Hematopoietic multipotent progenitor cell treated with erythropoietin and hydrocortisone succinate and interleukin-3 and kit ligand, for 4 days (in vitro differentiated cells): Measurements from ENCODE around the gene PRAF2.

ENCODE experiments used
- DNase-seq: peaks from one replicate; pipeline ENCODE4 v3.0.0-alpha.2; 2015

Gene PRAF2

GRCh38 chrX:49041744-49042580, 31.8 kb downstream of the PRAF2 start:
- DNase-seq: peak; percentile 32

DNA sequence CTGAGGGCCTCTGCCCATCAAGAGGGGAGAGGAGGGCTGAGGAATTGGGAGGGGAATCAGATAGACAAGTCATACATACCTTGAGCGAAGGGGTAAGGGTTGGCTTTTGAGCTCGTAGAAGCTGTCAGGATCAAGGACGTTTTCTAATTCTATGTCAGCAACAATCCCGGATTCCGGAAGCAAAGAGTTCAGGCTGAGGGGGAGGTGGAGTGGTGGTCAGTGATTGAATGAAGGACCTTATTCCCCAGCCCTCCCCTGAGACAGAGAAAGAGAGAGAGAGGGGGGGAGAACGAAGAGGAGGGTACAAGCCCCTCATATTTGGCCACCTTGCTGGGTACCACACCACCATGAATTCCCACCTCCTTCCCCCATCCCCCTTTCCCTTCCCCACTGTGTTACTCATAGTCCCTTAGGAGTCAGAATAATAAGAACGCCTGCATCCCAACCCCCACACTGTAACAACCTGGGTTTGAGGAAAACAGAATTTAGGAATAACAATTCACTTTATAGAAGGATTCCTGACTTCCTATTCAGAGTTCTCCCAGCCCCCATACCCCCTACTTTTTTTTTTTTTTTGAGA, 33.3 kb downstream of the PRAF2 start:
- no peak for DNase-seq

DNA sequence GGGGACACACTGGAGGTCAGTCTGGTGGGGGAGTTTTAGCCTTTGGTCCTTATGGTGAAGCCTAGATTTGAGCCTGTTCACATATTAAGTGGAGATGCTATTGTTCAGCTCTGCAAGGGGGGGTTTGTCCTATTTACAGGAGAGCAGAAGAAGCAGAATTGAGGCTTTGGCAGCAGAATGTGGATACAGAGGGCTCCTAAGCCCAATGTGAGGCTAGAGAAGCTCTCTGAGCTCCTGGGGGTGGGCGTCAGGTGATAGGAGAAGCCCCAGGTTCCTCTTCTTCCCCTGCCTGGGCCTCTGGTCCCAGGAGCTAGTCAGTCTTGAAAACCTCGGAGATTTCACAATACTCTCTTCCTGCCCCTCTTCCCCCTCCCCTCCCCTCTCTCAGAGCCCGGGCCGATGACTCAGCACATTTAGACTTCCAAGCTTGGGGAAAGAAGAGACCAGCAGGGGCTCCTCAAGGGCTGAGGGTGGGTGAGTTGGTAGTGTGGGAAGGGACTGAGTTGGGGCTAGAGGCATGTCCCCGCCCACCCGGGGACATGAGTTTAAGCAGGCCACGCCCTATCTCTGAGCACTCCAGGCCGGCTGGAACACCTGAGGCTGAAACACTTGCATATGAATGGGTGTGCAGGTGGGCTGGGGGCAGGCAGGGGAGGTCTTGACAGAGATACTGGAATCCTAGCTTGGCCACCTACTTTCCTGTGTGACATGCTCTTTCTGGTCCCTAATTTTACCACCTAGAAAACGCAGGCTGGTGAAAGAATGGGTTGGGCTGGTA, 34.0 kb downstream of the PRAF2 start:
- DNase-seq: peak; percentile 94

DNA sequence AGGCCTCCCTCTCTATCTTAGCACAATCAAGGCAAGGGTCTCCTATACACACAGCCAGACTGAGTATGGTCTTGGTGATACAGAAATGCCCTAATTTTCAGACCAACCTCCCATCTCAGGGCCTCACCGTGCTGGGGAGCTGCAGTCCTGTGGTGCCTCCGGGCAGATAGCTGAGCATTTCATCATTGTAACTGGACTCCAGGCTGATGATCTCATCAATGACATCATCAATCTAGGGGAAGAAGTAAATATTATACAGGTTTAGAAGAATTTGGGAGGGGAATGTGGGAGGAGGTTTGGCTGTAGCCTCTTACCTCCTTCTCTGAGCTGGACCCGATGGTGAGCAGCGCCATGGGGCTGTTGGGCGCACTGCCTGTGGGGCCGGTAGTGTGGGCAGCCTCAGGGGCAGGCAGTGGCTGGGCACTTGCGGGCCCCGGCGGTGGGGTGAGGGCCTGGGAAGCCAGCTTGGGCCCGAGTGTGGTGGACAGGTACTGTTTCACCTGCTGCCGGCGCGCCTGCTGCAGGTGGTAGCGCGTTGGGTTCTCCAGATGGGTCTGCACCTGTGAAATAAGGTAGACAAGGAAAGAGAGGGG, 35.8 kb downstream of the PRAF2 start:
- no peak for DNase-seq

- DNase-seq: no peak
These were observed 43.5 kb downstream of the PRAF2 start for GRCh38 chrX:49030283-49030682.

- no peak for DNase-seq
These were observed 43.9 kb downstream of the PRAF2 start for GRCh38 chrX:49029876-49030275.
